Measurements from ENCODE around the gene UBE2E3.

UBE2E3 gene

DNA sequence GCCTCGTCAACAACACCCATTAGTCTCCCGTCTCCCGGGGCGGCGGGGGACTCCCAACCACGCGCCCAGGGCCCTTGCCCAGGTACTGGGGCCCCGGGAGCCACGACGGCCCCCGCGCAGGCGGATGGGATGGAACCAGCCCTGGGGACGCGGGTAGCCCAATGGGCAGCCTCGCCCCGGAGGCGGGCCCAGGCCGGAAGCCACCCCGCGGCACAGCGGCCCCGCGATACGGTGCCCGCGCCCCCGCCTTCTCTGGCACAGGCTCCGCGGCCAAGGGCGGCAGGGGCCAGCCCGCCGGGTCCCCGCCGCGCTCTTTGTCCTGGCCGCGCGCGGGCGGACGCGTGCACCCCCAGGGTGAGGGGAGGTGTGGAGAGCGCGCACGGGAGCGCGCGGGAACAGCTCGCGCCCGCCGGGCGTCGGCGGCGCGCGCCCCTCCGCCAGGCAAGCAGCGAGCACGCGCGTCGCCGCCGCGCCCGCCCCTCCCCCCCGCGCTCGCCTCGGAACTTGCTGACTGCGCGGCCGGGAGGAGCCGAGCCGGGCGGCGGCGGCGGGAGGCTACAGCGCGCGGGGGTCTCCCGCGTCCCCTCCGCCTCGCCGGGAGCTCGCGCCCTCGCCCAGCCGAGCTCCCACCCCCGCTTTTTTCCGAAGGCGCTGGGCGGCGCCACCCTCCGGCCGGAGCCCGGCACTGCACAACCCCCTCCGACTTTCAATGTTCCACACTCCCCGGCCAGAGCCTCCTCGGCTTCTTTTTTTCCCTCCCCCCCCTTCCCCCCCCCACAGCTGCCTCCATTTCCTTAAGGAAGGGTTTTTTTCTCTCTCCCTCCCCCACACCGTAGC, at the start of gene UBE2E3:
UBE2E3 (plus strand) TSS at position 500 of the 837 bp plus-strand sequence. CDS start 1,438 bp downstream, outside the sequence.
- peak; percentile 70 for DNase-seq (ENCODE audit: low read depth)

DNA sequence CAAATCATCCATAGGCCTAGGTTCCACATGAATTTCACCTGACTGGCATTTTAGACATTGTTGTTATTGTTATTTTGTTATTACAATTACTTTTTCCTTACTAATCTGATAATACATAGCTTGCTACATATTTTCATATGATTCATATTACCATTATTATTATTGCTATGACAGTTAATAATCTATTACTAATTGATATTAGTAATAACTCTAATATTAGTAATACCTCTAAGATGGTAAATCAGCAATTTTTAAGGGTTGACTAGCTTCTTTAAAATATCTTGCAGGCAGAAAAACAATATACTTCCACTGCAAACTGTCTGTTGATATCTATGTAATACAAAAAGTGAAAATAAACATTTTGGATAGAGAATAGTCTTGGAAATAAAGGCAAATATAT, 48.6 kb upstream of the UBE2E3 start:
- no peak for DNase-seq (ENCODE audit: low read depth)

DNA sequence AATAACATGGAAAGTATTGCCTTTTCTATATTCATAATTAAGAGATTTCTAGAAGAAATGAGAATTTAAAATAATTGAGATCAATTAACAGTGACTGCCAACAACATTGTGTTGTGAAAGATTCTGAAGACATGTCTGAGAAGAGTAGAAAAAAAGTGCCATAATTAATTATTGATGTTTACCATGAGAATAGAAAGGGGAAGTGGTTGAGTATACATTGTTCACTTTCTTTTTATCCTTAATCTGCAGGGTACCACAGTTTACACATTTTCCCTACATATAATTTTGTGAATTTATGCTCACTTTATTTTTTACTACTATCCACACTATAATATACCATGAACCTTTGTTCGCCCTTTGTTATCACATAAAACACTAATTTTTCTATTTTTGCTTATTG, 47.1 kb upstream of the UBE2E3 start:
- no peak for DNase-seq (ENCODE audit: low read depth)

DNA sequence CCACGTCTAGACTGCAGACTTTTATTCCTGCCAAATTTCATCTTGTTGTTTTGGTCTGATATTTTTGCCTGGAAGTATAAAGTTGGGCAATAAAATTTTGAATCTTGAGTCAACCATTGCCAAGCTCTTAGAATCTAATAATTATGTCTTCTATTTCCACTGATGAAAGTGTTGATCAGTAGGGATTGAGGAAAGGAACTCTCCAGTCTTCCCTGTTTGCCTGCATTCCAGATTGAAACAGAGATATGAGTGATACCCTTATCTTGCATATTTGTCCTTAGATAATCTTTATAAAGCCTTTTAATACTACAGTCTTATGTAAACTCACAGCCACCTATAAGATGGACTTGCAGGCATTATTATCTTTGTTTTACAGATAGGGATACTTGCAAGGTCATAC, 45.5 kb upstream of the UBE2E3 start:
- DNase-seq (ENCODE audit: low read depth) = no peak

DNA sequence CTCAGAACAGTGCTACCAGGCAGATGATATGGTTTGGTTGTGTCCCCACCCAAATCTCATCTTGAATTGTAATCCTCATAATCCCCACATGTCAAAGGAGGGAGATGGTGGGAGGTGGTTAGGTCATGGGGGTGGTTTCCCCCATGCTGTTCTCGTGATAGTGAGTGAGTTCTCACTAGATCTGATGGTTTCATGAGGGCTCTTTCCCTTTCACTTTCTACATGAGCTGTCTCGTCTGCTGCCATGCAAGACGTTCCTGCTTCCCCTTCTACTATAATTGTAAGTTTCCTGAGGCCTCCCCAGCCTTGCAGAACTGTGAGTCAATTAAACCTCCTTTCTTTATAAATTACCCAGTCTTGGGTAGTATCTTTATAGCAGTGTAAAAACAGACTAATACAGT, 42.9 kb upstream of the UBE2E3 start:
- peak; percentile 4 for DNase-seq (ENCODE audit: low read depth)

DNA sequence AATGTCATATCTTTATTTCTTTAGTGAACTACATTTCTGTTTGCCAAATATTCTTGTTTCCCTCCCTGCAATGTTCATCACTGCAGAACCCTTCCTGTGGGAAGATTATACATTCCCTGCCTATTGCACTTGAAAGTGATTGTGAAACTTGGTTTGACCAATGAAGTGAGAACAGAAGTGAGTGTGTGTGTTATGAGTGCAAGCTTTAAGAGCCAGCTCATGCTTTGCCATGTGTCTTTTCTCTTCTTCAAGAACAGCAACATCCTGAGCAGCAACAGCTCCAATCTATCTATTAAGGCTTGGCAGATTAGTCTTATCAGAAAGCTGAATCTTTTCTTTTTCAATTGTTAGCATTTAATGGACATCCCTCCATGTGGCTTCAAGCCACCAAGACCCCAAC, 42.0 kb upstream of the UBE2E3 start:
- DNase-seq (ENCODE audit: low read depth) = no peak

DNA sequence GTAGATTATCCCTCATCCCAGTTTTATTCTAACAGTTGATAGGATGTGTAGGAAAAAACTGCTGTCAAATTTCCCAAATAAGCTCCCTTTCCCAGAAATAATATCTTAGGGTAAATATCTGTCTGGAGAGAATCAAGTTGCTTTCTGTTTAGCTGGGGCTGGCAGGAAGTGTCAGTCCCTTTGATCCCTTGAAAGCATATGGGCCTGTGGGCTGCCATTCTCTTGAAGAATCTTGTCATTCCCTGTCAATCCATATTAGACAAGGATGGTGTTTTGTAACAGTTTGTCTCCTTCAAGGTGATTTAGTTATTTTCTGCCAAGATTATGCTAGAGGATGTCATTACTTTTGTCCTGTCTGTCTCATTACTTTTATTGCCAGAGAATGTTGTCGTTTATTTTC, 37.1 kb upstream of the UBE2E3 start:
- DNase-seq (ENCODE audit: low read depth) = no peak

DNA sequence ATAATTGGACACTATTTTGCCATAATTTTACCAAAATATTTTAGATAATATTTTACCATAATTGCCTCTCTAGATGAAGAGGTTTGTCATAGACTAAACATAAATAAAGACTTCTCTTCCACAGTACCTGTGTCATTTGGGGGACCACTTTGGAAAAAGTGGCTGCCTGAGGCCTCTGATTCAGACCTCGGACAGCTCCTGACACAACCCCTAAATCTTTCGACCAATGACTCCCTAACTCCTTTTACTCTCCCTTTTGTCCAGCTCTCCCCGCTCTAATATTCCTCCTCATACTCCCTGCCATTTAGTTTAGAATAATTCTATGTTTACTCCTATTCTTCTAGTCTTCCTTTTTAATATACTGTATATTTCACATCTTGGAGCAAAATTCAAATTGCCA, 36.0 kb upstream of the UBE2E3 start:
- no peak for DNase-seq (ENCODE audit: low read depth)

DNA sequence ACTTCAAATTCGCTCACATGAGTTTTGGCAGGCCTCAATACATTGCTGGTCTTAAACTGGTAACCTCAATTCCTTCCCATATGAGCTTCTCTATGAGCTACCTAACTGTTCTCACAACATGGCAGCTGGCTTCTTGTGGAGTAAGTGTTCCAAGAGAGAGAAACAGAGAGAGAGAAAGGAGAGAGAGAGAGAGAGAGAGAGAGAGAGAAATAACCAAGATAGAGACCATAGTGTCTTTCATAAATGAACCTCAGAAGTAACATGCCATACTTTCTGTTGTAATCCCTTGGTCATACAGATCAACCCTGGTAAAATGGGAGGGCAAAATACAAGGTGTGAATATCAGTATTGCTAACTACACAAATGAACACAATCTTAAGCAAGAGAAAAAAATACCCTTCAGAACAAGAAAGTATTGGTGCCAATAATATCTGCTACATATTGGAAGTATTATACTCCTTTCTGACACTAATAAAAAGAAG, 33.2 kb upstream of the UBE2E3 start:
- DNase-seq (ENCODE audit: low read depth) = no peak

DNA sequence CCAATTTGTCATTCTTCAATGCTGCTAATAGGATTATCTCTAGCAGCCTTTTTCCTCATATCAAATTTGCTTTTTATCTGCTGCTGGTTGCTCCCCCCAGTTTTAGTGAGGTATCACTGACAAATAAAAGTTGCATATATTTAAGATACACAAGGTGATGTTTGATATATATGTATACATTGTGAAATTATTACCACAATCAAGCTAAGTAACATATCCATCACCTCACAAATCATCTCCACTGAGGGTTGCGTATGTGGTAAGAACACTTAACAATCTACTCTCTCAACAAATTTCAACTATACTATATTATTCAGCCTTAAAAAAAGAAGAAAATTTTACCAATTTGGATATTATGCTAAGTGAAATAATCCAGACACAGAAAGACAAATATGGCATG, 30.5 kb upstream of the UBE2E3 start:
- DNase-seq (ENCODE audit: low read depth) = no peak

DNA sequence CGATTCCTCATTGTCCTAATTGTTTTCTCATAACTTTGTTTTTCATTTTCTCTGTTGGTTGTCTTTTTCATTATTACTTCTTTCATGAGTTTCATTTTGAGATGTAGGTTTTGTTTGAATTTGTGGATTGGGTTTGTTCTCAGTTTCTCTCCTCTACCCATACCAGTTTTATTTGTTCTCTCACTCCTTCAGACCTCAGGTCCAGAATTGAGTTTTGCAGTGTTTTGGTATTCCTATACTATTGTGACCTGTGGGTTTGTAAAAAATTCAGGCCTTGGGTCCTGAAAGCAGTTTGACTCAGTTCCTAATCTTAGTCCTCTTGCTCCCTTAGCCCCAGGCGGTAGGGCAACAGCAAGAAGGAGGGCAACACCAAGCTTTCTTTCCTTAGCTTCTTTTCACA, 28.3 kb upstream of the UBE2E3 start:
- DNase-seq (ENCODE audit: low read depth) = no peak

DNA sequence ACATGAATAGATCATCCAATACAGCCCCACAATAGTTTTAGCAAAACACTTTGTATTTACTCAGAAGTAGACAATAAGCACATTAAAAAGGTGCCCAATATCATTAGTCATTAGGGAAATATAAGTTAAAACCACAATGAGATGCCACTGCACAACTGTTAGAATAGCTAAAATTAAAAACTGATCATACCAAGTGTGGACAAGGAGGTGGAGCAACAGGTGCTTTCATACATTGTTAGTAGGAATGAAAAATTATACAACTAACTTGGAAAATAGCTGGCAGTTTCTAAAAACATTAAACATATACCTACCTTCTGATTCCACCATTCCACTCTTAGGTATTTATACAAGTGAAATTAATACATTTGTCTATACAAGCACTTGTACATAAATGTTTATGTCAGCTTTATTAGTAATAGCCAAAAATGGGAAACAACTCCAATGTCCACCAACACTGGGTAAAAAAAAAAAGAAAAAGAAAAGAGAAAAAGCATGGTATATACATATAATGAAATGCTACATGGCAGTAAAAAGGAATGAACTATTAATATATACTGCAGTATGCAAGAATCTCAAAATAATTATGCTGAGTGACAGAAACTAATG, 27.6 kb upstream of the UBE2E3 start:
- DNase-seq (ENCODE audit: low read depth) = no peak

DNA sequence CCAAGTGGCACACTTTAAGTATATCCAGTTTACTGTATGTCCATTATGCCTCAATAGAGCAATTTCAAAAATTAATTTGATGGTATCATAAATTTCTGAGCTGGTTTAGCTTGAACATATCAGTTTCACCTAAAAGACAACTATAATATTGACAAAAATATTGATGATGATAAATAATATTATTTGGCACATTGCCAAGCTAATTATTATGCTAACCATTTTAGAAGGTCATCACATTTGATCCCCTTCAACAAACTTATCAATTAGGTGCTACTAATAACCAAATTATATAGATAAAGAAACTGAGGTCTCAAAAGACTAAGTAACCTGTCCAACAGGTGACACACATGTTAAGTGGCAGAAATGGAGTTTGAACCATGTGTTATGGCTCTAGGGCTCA, 26.9 kb upstream of the UBE2E3 start:
- no peak for DNase-seq (ENCODE audit: low read depth)

DNA sequence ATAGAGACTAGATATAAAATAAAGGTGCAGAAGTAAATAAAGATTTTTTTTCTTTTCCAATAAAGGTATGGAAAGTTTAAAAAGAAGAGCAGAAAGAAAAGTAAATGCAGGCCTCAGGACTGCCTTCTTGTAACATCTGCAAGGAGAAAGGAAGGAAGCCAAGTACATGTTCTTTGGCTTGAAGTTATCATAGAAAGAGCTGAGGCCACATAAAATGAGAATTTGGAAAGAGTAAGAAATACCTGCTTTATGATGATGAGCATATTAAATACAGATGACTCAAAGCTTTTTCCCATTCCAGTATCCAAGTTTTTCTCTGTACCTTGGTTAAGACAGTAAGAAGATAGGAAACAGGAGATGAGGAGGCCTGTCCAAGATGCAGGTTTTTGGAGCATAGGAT, 25.3 kb upstream of the UBE2E3 start:
- no peak for DNase-seq (ENCODE audit: low read depth)

DNA sequence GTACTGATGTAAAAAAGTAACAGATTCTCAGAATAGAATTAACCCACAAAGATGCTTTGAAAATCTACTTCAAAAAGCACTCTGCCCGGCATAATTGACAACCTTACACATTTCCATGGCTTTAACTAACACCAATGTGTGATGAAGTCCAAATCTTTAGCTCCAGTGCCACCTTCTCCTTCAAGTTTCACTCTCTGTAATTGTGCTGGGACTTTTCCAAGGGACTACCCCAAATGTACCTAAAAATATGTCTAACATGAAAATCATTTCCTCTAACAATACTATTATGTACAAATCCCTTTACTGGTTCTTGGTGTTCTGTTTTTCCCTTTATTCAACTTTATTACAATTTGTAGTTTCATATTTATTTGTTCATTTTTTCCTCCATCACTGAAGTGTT, 20.6 kb upstream of the UBE2E3 start:
- no peak for DNase-seq (ENCODE audit: low read depth)

DNA sequence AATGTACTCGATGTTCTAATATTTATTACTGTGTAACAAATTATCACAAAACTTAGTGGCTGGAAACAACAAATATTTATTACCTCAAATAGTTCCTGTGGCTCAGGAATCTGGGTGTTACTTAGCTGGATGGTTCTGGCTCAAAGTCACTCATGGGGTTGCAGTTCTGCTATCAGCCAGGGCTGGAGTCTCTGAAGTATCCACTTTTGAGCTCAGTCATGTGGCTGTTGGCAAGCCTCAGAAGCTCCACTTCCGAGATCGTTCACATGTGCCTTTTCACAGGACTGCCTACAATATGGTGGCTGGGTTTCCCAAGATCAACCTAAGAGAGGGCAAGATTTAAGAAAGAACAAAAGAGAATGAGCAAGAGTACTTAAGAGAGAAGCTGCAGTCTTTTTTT, 19.4 kb upstream of the UBE2E3 start:
- DNase-seq (ENCODE audit: low read depth) = no peak

DNA sequence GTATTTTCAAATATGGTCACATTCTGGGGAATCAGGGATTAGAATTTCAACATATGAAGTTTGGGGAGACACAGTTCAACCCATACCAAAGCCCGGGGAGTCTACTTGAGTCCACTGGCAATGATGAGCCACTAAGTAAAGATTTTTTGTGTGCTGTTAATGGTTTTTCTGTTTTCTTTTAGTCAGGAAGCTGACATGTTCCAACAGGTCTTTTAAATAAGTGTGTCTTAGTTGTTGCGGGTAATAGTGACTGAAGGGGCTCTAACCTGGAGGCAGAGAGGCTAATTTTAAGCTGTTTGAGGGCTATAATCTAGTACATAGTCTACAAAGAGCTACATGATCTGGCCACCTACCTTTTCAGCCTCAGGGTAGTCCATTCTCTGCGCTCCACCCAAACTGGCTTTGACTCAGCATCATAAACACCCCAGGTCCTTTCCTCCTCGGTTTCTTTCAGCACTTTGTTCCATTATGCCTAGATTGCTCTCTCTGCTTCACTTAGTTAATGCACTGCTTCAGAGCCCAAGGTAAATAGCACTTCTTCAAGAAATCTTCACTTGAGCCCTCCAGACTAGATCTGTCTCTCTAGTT, 17.6 kb upstream of the UBE2E3 start:
- no peak for DNase-seq (ENCODE audit: low read depth)

DNA sequence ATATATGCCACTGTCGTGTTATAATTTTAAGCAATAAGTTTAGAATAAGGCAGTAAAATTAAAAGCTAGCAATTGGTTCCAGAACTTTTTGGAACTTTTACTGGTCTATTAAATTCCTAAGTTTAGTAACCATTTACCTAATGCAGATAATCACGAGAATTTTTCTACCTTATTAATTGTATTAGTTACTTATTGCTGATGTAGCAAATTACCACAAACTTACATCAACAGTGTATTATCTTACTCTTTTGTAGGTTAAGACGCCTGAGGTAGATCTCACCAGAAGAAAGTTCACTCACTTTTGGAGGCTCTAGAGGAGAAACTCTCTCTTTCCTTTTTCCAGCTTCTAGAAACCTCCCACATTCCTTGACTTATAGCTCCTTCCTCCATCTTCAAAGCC, 14.0 kb upstream of the UBE2E3 start:
- no peak for DNase-seq (ENCODE audit: low read depth)

DNA sequence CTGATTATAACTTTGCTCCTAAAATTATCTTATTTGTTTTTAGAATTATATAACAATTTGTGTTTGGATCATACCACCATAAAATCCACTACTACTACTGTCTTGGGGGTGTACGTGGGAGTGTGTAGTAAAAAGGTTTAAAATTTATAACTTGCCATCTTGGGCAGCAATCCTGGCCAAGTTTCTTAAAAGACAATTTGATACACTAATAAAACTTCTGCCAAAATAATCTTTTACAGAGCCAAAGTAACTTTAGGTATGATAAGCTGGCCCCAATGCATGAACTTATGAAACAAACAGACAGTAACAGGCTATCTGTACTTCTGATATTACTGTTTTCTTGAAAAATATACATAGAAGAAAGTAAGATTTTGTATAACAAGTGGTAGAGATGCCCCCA, 11.3 kb upstream of the UBE2E3 start:
- DNase-seq (ENCODE audit: low read depth) = no peak

DNA sequence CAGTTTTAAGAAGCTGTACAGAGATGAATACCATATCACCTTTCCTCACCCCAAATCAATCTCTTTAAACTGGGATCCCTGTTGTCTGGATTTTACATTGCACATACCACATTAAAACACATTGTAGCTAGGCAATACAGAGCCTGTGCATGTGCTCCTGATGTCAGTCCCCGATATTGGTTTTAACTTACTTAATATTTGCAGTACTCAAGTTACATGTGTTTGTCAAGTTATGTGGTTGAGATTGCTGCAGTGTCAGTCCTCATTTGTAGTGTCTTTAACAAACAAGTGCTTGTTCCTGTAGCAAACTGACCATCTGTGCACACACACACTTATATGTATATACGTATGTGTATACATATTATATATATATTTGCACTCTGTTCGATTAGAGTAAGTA, 10.4 kb upstream of the UBE2E3 start:
- no peak for DNase-seq (ENCODE audit: low read depth)

DNA sequence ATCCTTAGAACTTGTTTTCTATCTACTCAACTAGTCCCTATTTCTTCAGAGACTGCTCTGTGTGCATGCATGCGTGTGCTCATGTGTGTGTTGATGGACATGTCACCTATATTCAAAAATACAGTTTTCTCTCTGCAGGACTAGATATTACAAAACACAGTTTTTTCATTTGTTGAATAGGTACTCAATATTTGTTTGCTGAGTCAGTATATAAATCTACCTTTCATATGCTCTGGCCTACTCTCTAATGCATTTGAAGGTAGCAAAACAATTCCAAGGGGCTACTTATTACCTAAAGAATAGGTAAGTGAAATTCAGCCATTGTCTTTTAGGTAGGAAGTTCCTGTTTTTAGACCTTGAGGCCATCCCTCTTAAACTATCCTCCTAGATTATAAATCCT, 8.6 kb upstream of the UBE2E3 start:
- DNase-seq (ENCODE audit: low read depth) = no peak

DNA sequence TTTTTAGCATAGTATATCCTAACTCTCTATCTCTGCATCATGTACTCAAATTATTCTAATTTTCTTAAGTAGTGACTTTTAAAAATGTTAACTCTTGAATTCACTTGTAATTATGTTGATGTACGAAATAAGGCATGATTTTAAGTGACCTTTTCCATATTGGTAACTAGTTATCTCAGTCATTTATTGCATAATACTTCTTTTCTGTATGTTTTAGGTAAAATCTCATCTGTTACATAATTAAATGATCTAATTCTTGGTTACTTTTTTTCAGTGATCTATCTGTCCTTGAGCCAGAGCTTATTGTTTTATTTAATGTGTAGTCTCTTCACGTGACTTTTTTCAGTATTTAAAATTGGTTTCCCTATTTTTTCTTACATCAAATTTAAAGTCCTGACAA, 4.8 kb upstream of the UBE2E3 start:
- no peak for DNase-seq (ENCODE audit: low read depth)

Measured in activated T-helper 9 cell treated with anti-CD3 and anti-CD28 coated beads, Interleukin-2, amount 50 U/mL, for 16 hours (primary cell).